SKM-1 treated with dmso at 0.1 percent for 144 hours (cell line): ENCODE measurements around the gene CAVIN2.
A peak's percentile ranks its signal among the peaks of the same experiment; 100 is the strongest.

Experiments
- DNase-seq: peaks from one replicate; lab custom pipeline; 2025; ENCODE audit not compliant: unreplicated experiment; lab: John Stamatoyannopoulos, UW

The CAVIN2 gene, protein sequence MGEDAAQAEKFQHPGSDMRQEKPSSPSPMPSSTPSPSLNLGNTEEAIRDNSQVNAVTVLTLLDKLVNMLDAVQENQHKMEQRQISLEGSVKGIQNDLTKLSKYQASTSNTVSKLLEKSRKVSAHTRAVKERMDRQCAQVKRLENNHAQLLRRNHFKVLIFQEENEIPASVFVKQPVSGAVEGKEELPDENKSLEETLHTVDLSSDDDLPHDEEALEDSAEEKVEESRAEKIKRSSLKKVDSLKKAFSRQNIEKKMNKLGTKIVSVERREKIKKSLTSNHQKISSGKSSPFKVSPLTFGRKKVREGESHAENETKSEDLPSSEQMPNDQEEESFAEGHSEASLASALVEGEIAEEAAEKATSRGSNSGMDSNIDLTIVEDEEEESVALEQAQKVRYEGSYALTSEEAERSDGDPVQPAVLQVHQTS

DNA sequence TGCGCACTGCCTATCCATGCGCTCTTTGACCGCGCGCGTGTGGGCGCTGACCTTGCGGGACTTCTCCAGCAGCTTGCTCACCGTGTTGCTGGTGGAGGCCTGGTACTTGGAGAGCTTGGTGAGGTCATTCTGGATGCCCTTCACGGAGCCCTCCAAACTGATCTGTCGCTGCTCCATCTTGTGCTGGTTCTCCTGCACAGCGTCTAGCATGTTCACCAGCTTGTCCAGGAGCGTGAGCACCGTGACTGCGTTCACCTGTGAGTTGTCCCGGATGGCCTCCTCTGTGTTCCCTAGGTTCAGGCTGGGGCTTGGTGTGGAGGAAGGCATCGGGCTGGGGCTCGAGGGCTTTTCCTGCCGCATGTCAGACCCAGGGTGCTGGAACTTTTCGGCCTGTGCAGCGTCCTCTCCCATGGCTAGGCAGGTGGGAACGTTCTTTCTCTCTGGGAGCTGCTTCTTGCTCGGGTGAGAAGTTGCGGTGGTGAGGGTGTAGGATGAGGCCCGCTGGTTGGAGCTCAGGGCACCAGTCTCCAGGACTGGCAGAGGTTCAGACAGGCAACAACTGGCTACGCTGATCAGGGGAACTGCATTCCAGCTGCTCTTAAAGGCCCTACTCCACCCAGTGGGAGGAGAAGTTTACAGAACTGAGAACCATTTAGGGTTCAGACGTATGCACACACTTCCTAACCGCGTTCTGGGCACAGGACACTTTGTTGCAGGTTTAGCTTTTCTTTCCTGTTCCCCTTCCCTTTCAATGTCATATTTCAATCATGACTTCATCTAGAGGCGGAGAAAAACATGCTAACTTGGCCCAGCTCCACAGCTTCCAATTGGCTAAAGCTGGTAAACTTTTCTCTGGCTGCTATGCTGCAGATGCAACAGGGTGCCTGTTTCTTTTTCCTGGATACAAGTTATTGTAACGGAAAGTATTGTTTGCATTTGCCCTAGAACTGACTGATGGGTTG is at the start of gene CAVIN2:
Gene CAVIN2, minus strand, starts transcription at position 574 of the 962 bp plus-strand sequence. Its CDS starts 163 bp downstream, at position 411.
- DNase-seq, result no peak

DNA sequence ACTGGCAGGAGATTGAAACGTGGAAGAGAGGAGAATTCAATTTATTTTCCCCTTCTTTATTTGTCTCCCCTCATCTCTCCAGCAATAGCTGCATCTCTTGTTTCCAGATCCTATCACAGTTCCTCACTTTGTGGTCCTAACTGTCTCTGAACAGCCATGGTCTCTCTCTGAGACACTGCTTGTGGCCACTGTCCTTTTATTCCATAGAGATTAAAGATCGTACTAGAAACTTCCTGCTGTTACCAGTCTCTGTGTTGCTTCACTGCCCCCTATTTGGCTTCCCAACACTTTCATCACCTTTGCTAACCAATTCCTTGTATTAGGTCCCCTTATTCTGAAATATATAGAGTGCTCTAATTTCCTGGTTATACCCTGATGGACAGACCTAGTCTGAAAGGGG is 48.9 kb upstream of the CAVIN2 start:
- DNase-seq, result no peak

DNA sequence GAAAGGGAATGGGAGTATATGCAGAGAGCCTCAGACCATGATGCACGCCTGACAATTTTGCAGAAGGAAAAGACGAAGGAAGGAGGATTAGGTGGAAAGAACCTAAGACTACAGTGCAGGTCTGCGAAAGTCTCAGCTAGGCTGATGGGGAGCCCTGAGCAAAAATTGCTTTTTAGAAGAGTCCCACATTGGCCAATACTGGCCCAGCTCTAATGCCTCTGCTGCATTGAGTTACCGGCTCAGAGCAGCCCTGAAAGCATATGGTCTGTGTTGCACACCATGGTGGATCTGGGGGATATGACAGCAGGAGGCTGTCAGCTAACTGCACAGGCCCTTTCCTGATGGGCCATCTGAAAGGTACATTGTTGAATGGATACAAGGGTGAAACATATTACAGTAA is 48.3 kb upstream of the CAVIN2 start:
- DNase-seq, result no peak

DNA sequence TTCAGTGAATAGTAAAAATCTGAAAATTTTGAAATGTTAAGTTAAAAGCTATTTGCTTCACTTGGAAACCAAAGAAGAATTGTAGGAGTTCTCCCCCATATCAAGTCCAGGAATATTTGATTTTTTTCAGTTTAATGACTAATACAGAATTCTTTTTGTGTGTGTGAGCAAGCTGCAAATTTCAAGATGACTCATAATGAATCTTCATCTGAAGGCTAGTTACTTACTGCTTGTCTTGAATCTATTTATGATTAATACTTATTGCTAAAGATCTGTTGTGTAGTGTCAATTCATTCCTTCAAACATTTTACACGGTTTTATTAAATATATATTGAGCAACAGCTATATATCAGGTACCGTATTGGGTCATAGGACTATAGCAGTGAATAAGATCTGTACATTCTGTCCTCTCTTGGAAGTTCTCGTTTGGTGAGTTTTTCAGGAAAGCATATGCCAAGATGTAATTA is 47.8 kb upstream of the CAVIN2 start:
- DNase-seq, result no peak

DNA sequence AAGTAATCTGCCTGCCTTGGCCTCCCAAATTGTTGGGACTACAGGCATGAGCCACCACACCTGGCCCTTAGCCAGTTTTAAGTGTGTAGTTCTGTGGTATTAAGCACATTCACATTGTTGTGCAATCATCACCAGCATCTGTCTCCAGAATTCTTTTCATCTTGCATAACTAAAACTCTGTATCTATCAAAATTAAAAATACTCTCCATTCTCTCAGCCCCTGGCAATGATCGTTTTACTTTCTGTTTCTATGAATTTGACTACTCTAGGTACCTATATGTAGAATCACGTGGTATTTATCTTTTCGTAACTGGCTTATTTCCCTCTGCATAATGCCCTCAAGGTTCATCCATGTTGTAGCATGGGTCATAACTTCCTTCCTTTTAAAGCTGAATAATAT is 45.5 kb upstream of the CAVIN2 start:
- no peak for DNase-seq

DNA sequence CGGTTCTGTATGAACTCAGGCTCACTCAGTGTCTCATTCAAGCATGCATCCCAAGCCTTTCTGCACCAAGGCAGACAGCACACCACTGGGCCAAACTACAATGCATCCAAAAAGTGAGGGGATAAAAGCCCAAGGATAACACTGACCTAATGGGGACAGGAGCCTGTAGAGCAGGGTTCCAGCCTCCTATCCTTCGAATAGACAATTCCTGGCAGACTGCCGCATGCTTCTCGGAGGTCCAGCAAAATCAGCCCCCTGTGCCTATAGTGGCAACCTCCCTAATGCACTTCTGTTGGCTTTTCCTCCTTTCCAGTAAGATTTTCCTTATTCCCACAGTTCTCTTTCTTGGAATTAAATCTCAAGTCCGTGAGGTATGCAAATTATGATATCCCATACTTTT is 44.8 kb upstream of the CAVIN2 start:
- no peak for DNase-seq

DNA sequence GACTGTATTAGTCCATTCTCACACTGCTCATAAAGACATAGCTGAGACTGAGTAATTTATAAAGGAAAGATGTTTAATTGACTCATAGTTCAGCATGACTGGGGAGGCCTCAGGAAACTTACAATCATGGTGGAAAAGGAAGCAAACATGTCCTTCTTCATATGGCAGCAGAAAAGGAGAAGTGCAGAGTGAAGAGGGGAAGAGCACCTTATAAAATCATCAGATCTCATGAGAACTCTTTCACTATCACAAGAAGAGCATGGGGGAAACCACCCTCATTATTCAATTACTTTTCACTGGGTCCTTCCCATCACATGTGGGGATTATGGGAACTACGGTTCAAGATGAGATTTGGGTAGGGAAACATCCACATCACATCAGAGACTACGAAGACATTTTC is 43.0 kb upstream of the CAVIN2 start:
- DNase-seq, result peak; percentile 8

DNA sequence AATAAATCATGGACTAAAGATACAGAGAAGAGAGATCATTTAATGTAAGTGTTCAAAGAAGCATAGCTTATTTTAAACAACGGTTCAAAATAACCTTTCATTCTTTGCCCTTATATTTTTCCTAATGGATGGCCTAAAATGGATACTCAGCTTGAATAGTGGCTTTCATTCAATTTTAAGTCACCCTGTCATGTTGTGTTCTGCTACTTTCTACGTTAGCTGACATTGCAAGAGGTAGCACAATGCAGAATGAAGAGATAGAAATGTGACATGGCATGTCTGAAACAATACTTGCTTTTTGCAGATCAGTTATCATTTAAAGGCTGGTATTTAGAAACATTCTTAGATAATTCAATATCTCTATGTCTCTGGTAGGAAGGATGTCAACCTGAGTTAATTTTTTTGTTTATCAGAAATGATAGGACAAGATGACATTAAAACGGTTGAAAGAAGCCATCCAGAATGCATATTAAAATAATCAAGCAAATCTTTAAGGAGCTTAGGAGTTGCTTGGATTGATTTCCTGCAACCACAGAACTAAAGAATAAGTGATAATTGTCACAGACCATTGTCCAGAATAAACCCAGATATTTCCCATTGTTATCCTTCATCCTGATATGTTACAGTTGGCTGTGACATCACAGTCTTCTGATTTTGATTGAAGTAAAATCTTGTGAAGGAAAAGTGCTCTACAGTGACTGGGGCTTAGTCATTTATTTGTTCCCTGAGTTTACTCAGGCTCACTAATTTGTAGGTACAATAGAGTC is 41.7 kb upstream of the CAVIN2 start:
- DNase-seq, result no peak

DNA sequence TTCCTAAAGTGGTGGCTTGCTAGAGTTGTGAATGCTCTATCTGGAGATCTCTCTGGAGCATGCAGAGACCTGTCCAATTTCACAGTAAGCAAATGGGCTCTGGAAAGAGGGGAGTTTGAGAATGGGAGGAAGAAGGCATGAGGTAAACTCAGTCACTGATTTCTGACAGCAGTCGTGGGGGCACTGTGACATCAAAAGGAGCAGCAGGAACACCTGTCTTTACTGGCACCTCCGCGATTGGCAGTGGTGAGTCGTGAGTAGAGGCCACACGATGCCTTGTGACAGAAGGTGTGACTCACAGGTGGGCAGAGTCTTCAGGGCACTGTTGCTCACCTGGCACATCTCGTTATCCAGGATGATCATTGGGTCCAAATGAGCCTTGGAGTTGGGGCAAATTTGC is 38.8 kb upstream of the CAVIN2 start:
- no peak for DNase-seq

DNA sequence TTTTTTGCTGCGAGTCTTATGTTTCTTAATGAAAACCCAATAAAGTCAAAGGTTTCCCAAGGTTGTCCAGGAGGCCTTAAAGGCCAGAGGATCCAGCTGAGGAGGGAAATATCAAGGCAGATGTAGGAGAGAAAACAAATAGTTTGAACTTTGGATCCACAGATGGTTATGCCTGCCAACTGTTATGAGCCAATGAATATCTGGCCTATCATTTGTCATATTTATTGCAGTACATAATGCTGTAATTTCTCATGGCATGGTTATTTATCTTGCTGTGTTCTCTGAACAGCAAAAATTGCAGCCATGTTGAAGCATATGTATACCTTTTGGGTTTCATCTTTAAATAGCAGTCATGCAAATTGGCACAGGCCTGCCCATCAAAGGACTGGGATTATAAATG is 38.2 kb upstream of the CAVIN2 start:
- no peak for DNase-seq

DNA sequence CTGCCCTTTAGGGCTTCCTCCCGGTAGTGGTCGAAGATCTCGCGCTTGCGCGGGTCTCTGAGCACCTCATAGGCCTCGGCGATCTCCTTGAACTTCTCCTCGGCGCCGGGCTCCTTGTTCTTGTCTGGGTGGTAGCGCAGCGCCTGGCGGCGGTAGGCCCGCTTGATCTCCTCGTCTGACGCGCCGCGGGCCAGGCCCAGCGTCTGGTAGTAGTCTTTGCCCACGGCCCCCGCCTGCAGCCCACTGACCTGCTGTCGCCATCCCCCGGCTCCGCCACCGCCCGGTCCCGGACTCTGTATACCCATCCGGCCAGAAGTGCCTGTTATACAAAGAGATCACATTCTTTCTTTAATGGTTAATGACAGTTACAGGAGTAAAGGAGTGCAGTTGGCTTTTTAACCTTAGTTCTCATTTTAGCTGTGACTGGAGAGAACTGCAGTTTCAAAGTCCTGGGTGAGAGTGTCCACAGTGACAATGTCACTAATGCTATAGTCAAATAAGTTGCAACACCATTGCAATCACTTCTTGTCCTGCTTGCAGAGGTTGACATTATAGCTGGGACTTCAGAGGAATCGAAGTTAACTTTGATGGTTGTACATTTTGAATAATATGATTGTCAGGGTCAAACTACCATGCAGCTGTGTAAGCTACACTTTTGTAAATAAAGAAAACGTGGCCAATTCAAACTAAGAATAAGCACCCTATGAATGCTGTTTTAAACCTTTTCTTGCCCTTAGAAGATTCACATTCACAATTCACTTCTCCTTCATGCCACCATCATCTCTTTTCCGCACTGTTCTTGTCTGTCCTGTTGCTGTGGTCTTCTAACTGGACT is 35.3 kb upstream of the CAVIN2 start:
- DNase-seq, result no peak

DNA sequence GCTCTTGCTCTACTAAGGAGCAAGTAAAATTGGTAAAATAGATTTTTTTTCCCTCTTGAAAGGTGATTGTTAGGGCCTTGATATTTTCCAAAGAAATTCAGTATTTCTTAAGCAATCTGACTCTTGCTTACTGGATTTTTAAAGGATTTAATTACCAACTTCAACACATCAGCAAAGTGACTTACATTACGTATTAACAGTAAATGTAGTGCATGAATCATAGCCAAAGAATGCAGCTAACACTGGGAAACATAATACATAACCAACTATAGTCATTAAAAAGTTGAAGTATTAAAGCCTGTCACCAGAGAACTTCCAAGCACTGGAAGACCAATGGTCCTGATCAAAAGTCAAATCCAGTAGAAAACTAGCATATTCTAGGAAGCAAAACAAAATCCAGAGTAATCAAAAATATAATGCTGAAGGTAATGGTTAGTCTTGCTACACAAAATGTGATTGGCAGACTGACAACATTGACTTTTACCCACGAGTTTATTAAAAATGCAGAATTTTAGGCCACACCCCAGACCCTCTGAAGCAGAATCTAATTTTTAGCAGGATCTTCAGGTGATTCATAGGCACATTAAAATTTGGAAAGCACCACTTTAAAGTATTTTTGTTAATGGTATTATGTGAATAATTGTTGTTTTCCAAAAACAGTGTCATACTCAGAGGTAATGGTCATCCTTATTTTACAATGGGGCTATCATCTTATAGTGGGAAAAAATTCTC is 31.8 kb upstream of the CAVIN2 start:
- DNase-seq, result no peak

DNA sequence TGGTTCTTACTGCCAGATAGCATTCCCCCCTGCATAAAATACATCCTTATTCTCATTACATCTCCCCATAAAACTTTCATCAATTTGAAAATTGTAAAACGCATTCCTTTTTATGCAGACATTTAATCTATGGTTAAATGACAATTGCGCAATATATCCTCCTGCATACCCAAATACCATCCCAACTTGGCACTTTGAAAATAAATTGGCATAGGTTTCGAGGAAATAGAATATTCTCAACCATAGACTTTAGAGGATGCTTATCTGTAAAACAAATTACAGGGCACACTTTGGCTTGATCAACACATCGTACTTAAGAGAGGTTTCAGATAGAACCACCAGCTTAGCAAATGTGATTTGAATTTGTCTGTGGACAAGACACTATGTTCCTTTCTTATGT is 31.0 kb upstream of the CAVIN2 start:
- DNase-seq, result no peak

DNA sequence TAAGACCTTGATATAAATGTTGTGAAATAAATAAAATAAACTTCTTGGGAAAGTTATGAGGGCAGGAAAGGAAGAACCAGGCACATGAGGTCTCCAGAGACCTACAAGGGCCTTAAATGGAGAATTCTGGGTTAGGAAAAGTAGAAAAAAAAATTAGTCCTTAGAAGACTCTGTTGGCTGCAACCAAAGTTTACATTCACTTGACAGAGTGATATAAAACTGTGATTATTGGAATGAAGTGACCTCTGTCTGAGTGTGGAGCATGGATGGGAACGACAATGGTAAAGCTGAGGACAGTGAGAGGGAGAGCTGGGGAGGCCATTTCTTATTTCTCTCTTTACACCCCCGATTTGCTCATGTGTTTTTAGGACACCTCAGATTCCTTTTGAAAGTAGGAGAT is 29.0 kb upstream of the CAVIN2 start:
- no peak for DNase-seq

DNA sequence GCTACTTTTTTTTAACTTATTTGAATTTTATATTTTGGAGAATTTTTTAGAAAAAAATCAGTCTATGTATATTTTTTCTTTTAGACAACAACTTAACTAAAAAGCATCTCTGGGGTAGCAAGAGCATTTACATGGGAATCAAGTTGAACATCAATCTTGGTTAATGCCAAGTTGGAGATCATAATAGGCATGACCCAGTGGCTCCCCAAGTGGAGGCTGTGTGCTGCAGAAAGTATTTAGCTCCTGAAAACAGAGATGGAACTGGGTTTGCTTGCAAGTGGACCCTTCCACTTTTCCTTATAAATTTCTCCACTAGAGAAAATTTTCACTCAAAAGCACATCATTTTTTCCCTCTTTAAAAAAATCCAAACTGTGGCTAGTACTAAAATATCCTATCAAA is 23.9 kb upstream of the CAVIN2 start:
- no peak for DNase-seq

DNA sequence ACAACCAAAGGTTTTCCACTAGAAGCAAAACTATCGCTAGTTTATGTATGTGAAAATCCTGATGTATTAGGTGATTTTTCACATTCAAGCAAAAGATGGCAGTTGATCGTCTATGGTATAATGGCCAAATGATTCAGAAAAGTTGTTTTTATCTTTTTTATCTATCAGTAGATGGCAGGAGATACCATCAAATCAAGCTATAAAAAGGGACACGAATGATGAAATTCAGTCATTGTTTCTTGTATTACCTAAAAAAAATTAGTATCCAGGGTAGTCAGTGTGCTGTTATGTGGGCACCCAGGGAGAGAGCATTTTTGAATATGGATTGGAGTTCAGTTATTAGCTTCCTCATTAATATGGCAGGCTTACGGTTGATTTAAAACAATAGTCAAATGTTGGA is 22.9 kb upstream of the CAVIN2 start:
- no peak for DNase-seq

DNA sequence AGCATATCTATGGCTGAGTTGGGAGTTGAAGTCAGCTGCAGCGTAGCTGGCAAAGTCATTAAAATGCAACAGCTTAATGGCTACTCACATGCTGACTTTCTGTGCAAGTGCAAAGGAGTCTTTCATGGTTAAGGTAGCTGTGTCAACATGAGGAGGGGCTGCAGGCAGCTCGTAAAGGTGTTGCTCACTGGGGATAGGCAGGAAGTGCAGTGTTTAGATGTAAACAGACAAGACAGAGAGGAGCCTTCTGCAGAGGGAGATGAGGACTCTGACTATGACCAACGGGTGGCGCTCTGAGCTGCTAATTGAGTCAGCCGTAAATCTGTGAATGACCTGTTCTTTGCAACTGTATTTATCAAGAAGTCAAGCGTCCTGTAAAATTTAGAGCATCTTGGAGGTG is 22.3 kb upstream of the CAVIN2 start:
- DNase-seq, result no peak

DNA sequence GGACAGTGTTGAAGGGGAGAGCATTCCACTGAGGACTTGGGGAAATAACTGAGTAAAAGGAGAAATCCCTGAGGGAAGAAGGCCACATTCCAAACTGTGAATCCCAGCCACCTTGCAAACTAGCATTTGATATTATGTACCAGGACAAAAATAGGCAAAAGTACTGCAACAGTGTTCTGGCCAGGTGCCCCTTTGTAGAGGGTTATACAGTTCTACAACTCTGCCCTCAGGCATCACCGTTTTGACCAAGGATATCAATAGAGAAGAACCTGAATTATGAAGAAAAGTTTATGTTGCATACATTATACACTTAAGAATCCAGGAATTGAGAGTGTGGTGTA is 20.6 kb upstream of the CAVIN2 start:
- DNase-seq, result no peak

DNA sequence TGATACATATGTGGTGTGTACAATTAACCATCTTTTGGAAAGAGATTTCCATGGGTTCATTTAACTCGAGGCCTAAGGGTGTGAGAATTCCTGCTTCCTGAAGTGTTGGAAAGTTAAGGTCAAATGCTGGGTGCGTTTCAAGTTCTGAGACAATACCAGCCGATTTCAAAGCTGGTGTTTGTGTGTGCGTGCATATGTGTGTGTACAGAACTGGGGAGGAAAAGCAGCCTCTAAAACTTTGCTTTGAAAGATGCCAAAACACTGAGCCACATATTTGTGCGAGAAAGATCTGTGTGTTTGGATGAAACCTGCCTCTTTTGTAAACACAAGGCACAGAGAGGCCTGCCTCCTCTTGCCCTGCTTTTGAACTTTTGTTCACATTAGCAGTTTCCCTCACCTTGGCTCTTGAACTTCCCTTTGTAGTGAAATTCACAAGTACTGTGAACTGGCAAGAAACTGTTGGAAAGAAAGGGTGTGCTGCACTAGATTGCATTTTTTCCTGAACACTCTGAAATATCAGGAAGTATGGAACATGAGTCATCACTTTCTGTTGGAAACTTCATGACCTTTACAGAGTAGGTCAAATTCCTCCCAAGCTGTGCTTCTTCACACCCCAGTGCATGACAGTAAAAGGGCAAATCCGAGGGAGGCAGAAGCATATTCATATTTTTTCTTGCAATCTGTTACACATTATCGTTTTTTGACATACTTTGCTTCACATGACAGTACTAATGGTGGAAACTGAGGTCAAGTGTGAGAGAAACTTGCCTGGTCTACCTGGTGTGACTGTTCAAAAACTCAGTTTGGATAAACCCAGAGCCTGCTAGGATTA is 20.0 kb upstream of the CAVIN2 start:
- peak; percentile 67 for DNase-seq
